ENCODE data around the gene PPFIA1. TPM values are rescaled to one million over a fixed set of nuclear protein-coding genes. Genes with fewer than 3 reads are reported as not detected.

The PPFIA1 gene
- total RNA-seq, 1 donor from 2014 or later, result 38.6 TPM

GRCh38 chr11:70281156-70281609 lies 10.7 kb downstream of the PPFIA1 start:
- Histone ChIP-seq H3K36me3 (ENCODE audit: control insufficient read depth, insufficient read depth, low read length) (peaks cover 2% of the 10 kb centered on the region), H3K27me3 (ENCODE audit: control insufficient read depth, insufficient read depth, low read length) (no peaks in the 10 kb centered on the region), H3K4me3 (ENCODE audit: low read depth, low read length) (no peak overlapping the region)
- no peak for DNase-seq (ENCODE audit: low read depth)
- no peak for TF ChIP-seq CTCF (IDR thresholded peaks at IDR 0.05; ENCODE audit: insufficient read depth, low read length, poor library complexity, severe bottlenecking)

- no peak for DNase-seq (ENCODE audit: low read depth)
- no peak for TF ChIP-seq CTCF (IDR thresholded peaks at IDR 0.05; ENCODE audit: insufficient read depth, low read length, poor library complexity, severe bottlenecking)
- Histone ChIP-seq H3K36me3 (ENCODE audit: control insufficient read depth, insufficient read depth, low read length) (peaks cover 2% of the 10 kb centered on the region), H3K4me3 (ENCODE audit: low read depth, low read length) (no peak overlapping the region), H3K27me3 (ENCODE audit: control insufficient read depth, insufficient read depth, low read length) (no peaks in the 10 kb centered on the region)
These were observed 11.5 kb downstream of the PPFIA1 start for GRCh38 chr11:70282012-70282411.

GRCh38 chr11:70288721-70289120 lies 18.2 kb downstream of the PPFIA1 start:
- Histone ChIP-seq H3K4me3 (ENCODE audit: low read depth, low read length) (no peak overlapping the region), H3K36me3 (ENCODE audit: control insufficient read depth, insufficient read depth, low read length) (peaks cover 2% of the 10 kb centered on the region), H3K27me3 (ENCODE audit: control insufficient read depth, insufficient read depth, low read length) (no peaks in the 10 kb centered on the region)
- DNase-seq (ENCODE audit: low read depth), result no peak
- no peak for TF ChIP-seq CTCF (IDR thresholded peaks at IDR 0.05; ENCODE audit: insufficient read depth, low read length, poor library complexity, severe bottlenecking)

- H3K36me3 ChIP-seq (ENCODE audit: control insufficient read depth, insufficient read depth, low read length), result peaks cover 2% of the 10 kb centered on the region
These were observed 19.1 kb downstream of the PPFIA1 start for GRCh38 chr11:70289582-70289981.

GRCh38 chr11:70290361-70291065 lies 20.0 kb downstream of the PPFIA1 start:
- H3K4me3 ChIP-seq (ENCODE audit: low read depth, low read length), result no peak overlapping the region
- TF ChIP-seq CTCF (IDR thresholded peaks at IDR 0.05; ENCODE audit: insufficient read depth, low read length, poor library complexity, severe bottlenecking), result no peak
- H3K36me3 ChIP-seq (ENCODE audit: control insufficient read depth, insufficient read depth, low read length), result peaks cover 2% of the 10 kb centered on the region
- H3K27me3 ChIP-seq (ENCODE audit: control insufficient read depth, insufficient read depth, low read length), result no peaks in the 10 kb centered on the region
- DNase-seq (ENCODE audit: low read depth), result no peak

More at GRCh38 chr11:70289582-70289981, 19.1 kb downstream of the PPFIA1 start:
- no peak for TF ChIP-seq CTCF (IDR thresholded peaks at IDR 0.05; ENCODE audit: insufficient read depth, low read length, poor library complexity, severe bottlenecking)
- no peak overlapping the region for H3K4me3 ChIP-seq (ENCODE audit: low read depth, low read length)
- no peak for DNase-seq (ENCODE audit: low read depth)
- no peaks in the 10 kb centered on the region for H3K27me3 ChIP-seq (ENCODE audit: control insufficient read depth, insufficient read depth, low read length)

GRCh38 chr11:70292166-70292565 lies 21.7 kb downstream of the PPFIA1 start:
- Histone ChIP-seq H3K36me3 (ENCODE audit: control insufficient read depth, insufficient read depth, low read length) (no peaks in the 10 kb centered on the region), H3K4me3 (ENCODE audit: low read depth, low read length) (no peak overlapping the region), H3K27me3 (ENCODE audit: control insufficient read depth, insufficient read depth, low read length) (no peaks in the 10 kb centered on the region)
- no peak for TF ChIP-seq CTCF (IDR thresholded peaks at IDR 0.05; ENCODE audit: insufficient read depth, low read length, poor library complexity, severe bottlenecking)
- DNase-seq (ENCODE audit: low read depth), result no peak
